ENCODE measurements around the gene METTL23.
"Not testable (repeated sequence)": the region's sequence is repeated elsewhere in the genome, so short reads cannot be mapped to it uniquely, and the experiment has no call there.

GRCh38 chr17:76698466-76698977 lies 28.1 kb upstream of the METTL23 start:
- TF ChIP-seq POLR2A, CTCF (IDR thresholded peaks at IDR 0.05): not testable (repeated sequence)
